ENCODE data around the gene CLIC3.

GRCh38 chr9:137045294-137046087 is 49.1 kb upstream of the CLIC3 start:
- TF ChIP-seq ZNF274 (IDR thresholded peaks at IDR 0.05; ENCODE audit: low read depth, low read length), result no peak
- no peak for TF ChIP-seq YY1 (IDR thresholded peaks at IDR 0.05; ENCODE audit: insufficient read depth, insufficient read length)
- no peak for TF ChIP-seq SUZ12 (IDR thresholded peaks at IDR 0.05; ENCODE audit: extremely low read depth, insufficient read depth, insufficient read length)
